Effector CD8-positive, alpha-beta T cell (primary cell): ENCODE data around the gene IL1A.

Experiments
- DNase-seq: peaks from one replicate; lab custom pipeline; 2025; lab: John Stamatoyannopoulos, UW

Gene IL1A

DNA sequence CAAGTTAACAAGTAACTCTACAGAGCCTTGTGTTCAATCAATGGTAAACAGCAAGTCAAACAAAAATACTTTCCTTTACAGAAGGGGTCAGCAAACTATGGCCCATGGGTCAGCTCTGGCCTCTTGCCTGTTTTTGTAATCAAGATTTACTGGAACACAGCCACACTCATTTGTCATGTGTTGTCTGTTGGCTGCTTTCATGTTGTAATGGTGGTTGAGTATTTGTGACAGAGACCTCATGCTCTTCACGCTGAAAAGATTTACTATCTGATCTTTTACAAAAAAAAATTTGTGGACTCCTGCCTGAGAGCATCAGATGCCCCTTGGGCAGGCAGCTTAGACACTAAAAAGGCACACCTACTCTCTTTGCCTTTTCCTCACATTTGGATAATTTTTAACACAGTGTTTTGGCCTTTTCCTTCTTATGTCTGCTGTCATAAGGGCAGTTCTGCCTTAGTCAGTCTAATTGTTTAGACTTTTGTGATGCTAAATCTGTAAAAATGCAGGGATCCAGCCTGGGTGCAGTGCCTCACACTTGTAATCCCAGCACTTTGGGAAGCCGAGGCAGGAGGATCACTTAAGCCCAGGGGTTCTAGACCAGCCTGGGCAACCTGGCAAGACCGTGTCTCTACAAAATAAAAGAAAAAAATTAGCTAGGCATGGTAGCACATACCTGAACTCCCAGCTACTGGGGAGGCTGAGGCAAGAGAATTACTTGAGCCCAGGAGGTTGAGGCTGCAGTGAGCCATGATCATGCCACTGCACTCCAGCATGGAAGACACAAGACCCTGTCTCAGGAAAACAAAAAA lies 34.0 kb upstream of the IL1A start:
- DNase-seq = no peak

DNA sequence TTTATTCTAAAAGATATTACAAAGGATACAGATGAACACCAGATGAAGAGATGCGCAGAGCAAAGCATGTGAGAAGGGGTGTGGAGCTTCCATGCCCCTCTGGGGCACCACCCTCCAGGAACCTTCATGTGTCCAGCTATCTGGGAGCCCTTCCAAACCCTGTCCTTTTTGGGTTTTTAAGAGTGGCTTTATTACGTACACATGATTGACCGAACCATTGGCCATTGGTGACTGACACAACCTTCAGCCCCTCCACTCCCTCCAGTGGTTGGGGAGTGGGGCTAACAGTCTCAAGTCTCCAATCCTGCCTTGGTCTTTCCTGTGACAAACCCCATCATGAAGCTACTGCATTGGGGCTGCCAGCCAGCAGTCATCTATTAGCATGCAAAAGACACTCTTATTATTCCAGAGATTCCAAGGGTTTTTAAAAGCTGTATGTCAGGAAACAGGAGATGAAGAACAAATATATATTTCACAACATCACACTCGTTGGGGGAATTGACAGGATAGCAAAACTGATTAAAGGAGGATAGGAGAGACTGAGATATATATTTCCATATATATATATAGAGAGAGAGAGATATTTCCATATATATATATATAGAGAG lies 32.9 kb upstream of the IL1A start:
- no peak for DNase-seq

- DNase-seq = no peak
Measured at GRCh38 chr2:112814278-112814677, 30.0 kb upstream of the IL1A start.

GRCh38 chr2:112813280-112813966 lies 29.1 kb upstream of the IL1A start:
- no peak for DNase-seq

DNA sequence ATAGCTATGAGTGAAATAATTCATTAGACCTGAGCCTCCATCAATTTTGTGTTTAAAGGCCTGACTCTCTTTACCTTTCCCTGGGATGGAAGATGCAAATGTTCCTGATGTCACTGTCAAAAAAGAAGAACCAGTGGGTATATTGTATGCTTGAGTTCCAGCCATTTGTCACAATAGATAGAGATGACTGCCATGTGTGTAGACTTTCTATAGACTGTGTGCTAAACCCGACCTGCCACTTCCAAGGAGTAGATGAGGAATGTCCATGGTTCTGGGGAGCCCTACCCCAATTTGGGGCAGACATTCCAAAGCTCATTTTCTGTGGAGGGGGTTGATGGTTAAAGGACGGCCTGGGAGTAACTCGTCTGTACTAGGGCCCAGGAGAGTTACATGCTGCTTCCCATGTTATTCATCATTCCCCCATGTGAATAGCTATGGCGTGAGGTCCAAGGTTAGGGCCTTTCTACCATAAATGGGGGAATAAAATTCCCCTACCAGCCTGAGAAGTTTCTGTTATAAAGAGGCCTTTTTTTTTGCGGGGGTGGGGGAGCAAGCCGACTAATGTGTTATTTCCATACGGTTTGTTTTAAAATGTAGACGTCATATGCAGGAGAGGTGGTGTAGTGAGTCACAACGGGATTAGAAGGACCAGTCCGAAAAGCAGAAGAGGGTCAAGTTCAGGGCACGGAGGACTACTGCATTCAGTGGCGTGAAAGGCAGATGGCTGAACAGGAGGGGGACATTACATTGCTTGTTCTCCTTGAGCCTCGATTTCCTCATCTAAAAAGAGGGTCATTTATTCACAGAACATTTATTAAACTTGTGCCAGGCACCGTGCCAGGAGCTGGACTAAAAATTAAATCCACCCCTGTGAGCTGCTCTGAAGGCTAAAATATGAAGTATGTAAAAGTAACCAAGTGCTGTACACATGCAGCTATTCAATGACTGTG lies 28.3 kb upstream of the IL1A start:
- no peak for DNase-seq

DNA sequence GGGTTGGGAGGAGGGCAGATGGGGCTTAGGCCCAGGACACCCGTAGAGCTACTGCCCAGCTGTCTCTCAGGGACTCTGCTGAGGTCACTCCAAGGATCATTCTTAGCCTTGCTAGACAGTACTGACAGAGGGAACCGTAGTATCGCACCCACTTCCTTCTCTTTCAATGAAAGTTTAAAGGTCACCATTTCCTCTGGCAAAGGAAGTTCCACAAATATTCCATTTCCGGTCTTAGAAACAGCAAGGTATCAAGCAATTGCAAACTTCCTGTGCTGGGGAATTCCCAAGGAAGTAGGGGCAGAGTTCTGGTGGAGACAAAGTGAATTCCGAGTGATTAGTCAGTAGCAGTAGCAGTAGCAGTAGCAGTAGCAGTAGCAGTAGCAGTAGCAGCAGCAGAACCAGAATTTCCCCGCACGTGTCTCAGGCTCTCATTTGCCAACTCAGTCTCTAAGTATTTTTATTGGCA lies 27.6 kb upstream of the IL1A start:
- no peak for DNase-seq

- DNase-seq = no peak
Measured at GRCh38 chr2:112811276-112811831, 27.1 kb upstream of the IL1A start.

DNA sequence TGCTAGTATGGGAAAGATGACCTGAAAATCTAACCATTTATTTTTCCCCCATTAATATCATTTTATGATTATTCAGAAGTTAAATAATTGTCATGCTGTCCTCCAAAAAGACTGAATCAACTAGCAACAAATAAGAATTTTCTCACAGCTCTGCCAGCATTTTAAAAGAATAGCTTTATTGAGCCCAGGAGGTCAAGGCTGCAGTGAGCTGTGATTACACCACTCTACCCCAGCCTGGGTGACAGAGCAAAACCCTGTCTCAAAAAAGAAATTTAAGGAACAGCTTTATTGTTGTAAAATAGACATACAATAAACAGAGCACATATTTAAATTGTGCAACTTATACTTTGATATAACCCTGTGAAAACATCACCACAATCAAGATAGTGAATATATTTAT lies 24.8 kb upstream of the IL1A start:
- no peak for DNase-seq

GRCh38 chr2:112807233-112807807 lies 23.0 kb upstream of the IL1A start:
- DNase-seq = no peak

GRCh38 chr2:112805542-112805941 lies 21.2 kb upstream of the IL1A start:
- no peak for DNase-seq

DNA sequence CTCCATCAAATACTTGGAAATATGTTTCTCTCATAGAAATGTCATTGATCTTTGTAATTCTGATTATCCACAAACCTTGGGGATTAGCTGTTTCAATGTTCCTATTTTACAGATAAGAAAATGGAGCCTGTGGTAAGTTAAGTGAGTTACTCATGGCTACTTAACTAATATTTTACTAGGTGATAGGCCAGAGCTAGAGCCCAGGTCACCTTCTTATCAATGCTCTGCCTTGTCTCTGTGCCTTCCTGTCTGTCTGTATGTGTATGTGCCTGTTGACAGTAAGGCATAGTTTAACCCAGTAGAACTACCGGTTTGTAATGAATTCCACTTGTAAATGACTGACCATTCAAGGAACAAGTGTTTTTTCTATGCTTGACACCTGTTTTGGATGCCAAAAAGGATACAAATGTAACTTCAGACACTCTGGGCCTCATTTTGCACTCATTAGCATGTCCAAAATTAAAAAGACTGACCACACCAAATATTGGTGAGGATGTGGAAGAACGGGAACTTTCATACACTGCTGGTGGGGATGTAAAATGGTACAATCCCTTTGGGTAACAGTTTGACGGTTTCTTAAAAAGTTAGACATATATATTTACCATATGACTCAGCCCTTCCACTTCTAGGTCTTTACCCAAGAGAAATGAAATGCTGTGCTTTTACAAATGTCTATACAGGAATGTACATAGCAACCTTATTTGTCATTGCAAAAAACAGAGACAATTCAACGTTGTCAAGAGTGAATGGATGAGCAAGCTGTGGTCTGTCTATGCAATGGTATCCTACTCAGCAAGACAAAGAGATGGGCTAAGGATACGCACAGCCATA lies 19.6 kb upstream of the IL1A start:
- no peak for DNase-seq

DNA sequence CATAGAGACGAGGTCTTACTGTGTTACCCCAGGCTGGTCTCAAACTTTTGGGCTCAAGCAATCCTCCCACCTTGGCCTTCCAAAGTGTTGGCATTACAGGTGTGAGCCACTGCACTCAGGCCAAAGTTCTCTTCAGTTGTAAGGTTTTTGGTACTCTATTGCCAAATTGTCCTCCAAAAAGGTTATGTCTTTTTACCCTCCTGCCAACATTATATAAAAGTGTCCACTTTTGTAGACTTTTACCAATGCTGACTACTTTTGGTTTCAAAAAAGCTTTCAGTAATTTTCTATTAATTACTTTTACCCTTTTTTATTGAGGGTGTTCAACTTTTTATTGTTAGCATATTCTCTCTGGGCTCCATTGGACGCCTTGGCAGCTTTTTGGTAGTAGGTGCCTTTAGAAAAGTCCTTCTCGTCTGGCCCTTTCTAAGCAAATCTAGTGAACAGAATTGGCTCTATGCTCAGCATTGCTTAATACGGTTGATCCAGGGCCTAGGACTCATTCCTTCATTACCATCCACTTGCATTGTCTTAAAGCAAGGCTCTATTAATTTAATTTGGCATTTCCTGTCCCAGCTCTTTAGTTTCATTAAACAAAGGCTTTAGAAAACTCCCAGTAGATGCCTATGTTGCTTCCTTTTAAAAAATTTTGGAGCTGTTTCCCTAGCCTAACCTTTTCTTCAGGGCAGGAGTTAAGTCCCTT lies 16.7 kb upstream of the IL1A start:
- no peak for DNase-seq

DNA sequence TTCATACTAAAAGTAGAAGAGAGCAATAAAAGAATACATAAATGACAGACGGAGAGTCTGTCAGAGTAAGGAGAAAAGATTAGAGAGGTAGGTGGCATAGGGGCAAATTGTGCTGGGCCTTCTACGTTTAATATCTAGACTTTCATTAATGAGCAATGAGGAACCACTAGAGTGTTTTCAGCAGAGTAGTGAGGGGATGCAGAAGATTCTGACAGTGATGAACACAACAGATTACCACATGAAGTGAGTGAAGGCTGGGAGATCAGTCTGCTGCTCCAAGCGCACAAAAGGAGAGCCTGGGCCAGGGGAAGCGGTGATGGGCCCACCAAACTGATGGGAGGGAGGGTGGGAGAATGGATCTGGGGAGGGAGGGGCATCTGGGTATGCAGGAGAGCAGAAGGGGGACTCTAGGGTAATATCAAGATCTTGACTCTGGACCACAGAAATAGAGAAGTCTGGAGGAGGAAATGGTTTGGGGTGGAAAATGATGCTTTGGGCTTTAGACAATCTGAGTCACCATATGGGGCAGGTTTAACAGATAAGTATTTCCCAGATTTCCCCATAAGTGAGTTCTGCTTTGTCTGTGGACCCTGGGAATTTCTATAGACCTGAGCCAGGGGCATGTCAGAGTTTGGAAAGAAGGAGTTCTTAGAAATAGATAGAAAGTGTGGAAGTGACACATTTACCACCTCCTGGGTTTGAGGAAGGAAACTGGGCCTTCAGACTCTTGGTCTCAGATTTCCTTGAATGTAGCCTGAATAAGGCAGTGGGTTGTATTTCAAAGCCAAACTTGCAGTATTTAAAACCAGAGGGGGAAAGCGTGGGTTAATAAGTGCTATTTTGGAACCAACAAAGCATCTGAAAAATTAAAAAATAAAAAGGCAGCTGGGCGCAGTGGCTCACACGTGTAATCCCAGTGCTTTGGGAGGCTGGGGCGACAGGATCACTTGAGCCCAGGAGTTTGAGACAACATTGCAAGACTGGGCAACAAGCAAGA lies 15.0 kb upstream of the IL1A start:
- DNase-seq = no peak

GRCh38 chr2:112796486-112796885 lies 12.2 kb upstream of the IL1A start:
- DNase-seq = no peak

GRCh38 chr2:112795774-112796173 lies 11.5 kb upstream of the IL1A start:
- DNase-seq = no peak

DNA sequence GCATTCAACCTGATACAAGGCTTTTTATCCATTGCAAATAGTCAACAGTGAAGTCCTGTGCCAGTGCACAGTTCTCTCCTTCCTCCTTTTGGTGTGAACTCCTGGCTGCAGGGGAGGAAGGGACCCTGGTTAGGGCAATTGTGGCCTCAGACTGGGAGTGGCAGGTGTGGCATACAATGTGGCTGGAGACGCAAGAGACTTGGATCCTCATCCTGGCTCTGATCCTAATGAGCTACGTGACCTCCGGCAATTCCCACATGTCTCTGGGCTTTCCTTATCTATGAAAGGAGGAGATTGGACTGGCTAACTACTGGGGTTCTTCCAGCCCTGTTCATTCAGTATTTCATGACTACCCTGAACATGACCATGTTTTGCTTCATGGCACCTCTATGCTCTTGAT lies 10.5 kb upstream of the IL1A start:
- DNase-seq = no peak

GRCh38 chr2:112794131-112794733 lies 9.9 kb upstream of the IL1A start:
- no peak for DNase-seq

DNA sequence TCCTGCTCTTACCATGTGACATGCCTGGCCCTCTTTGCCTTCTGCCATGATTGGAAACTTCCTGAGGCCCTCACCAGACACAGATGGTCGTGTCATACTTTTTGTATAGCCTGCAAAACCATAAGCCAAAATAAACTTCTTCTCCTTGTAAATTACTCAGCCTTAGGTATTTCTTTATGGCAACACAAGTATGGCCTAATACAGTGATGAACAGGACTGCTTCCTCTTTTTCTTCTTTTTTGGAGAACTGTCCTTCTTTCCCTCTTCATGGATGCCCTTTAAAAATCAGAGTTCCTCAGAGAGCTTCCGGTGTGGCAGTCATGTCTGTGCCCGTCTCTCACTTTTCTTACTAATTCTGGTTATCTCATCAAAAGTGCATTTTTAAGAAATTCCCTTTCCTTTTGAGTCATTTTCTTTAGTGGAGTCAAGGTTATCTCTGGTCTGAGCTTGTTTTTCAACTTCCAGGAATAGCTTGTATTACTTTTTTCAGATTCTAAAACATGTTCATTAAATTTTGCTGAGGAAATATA lies 9.2 kb upstream of the IL1A start:
- no peak for DNase-seq
